GM19467 (cell line): Measurements from ENCODE around the gene IL6.
A peak's percentile ranks its signal among the peaks of the same experiment; 100 is the strongest.
"Not testable (repeated sequence)": the region's sequence is repeated elsewhere in the genome, so short reads cannot be mapped to it uniquely, and the experiment has no call there.

Source experiments
- ATAC-seq: cut with Tn5 transposase; IDR thresholded peaks from one replicate; pipeline ENCODE4 v1.9.1; 2021; ENCODE audit warnings: mild to moderate bottlenecking, moderate library complexity; ENCODE audit not compliant: unreplicated experiment

The IL6 gene

GRCh38 chr7:22726907-22727713, at the start of gene IL6:
Gene IL6 (plus strand): TSS chr7:22727200. CDS start chr7:22727263, 63 bp downstream.
- ATAC-seq: no peak

GRCh38 chr7:22677263-22677662, 49.7 kb upstream of the IL6 start:
- ATAC-seq: not testable (repeated sequence)

- ATAC-seq: no peak
Measured at GRCh38 chr7:22677680-22678079, 49.3 kb upstream of the IL6 start.

GRCh38 chr7:22680482-22680911, 46.5 kb upstream of the IL6 start:
- ATAC-seq: no peak

GRCh38 chr7:22681312-22681711, 45.7 kb upstream of the IL6 start:
- ATAC-seq: no peak

- no peak for ATAC-seq
Measured at GRCh38 chr7:22681852-22682657, 44.9 kb upstream of the IL6 start.

GRCh38 chr7:22683379-22683778, 43.6 kb upstream of the IL6 start:
- no peak for ATAC-seq

GRCh38 chr7:22686620-22687019, 40.4 kb upstream of the IL6 start:
- ATAC-seq: no peak

- no peak for ATAC-seq
Measured at GRCh38 chr7:22688084-22688483, 38.9 kb upstream of the IL6 start.

- not testable (repeated sequence) for ATAC-seq
Measured at GRCh38 chr7:22688934-22689333, 38.1 kb upstream of the IL6 start.

- no peak for ATAC-seq
Measured at GRCh38 chr7:22694597-22695207, 32.3 kb upstream of the IL6 start.

- ATAC-seq: no peak
Measured at GRCh38 chr7:22695476-22696132, 31.4 kb upstream of the IL6 start.

- ATAC-seq: no peak
Measured at GRCh38 chr7:22696541-22697228, 30.3 kb upstream of the IL6 start.

- no peak for ATAC-seq
Measured at GRCh38 chr7:22697322-22697859, 29.6 kb upstream of the IL6 start.

GRCh38 chr7:22697876-22698606, 29.0 kb upstream of the IL6 start:
- ATAC-seq: peak; percentile 62

- ATAC-seq: no peak
Measured at GRCh38 chr7:22698767-22699166, 28.2 kb upstream of the IL6 start.

- no peak for ATAC-seq
Measured at GRCh38 chr7:22700559-22701002, 26.4 kb upstream of the IL6 start.

- ATAC-seq: no peak
Measured at GRCh38 chr7:22702516-22702915, 24.5 kb upstream of the IL6 start.

- not testable (repeated sequence) for ATAC-seq
Measured at GRCh38 chr7:22703107-22703855, 23.7 kb upstream of the IL6 start.
